HG03280 (cell line): ENCODE results near the gene EXD1.
"Not testable (repeated sequence)": the region's sequence is repeated elsewhere in the genome, so short reads cannot be mapped to it uniquely, and the experiment has no call there.

Source experiments
- ATAC-seq: cut with Tn5 transposase; IDR thresholded peaks from one replicate; pipeline ENCODE4 v1.9.1; 2021; ENCODE audit warnings: mild to moderate bottlenecking, moderate library complexity; ENCODE audit not compliant: unreplicated experiment

Gene EXD1

DNA sequence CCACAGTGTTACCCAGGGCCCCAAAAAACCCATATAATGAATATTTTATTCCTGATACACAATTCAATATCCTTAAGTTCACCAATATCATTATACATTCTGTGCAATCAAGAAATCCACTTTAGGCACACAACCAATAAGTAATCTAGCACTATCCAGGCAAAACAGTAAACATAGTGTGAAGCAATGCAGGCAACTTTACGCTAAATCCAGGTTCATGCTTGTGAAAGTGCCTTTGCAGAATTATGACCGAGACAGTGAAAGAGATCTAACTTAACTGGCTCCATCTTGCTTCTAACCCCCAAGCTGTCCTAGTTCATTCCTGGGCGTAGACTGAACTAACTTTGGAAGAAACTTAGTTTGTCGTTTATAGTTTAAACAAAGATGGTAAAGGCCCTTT, 80.3 kb downstream of the EXD1 start:
- ATAC-seq = no peak

GRCh38 chr15:41148065-41148464, 82.5 kb downstream of the EXD1 start:
- no peak for ATAC-seq

- no peak for ATAC-seq
Measured at GRCh38 chr15:41139619-41140018, 90.9 kb downstream of the EXD1 start.

DNA sequence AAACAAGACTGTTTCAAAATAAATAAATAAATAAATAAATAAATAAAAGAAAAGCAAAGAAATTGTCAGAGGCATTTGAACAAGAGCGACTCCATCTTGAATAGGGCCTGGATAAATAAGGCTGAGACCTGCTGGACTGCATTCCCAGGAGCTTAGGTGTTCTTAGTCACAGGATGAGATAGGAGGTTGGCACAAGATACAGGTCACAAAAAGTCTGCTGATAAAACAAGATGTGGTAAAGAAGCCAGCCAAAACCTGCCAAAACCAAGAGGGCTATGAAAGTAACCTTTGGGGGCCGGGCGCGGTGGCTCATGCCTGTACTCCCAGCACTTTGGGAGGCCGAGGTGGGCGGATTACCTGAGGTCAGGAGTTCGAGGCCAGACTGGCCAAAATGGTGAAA, 91.4 kb downstream of the EXD1 start:
- ATAC-seq = not testable (repeated sequence)

DNA sequence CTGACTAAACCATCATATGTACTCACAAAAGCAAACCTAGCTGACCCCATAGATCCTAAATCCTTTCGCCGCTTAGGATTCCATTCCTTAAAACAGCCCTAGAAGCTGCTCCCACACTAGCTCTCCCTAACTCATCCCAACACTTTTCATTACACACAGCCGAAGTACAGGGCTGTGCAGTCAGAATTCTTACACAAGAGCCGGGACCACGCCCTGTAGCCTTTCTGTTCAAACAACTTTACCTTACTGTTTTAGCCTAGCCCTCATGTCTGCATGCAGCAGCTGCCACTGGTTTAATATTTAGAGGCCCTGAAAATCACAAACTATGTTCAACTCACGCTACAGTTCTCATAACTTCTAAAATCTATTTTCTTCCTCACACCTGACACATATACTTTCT, 95.0 kb downstream of the EXD1 start:
- not testable (repeated sequence) for ATAC-seq

DNA sequence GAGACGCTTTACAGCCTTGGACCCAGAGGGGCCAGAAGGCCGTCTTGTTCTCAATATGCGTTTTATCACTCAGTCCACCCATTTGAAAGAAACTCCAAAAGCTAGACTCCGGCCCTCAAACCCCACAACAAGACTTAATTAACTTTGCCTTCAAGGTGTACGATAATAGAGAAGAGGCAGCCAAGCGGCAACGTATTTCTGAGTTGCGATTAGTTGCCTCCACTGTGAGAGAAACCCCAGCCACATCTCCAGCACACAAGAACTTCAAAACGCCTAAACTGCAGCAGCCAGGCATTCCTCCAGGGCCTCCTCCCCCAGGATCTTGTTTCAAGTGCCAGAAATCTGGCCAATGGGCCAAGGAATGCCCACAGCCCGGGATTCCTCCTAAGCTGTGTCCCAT, 97.1 kb downstream of the EXD1 start:
- ATAC-seq = no peak
